OCI-LY1 (cell line): ENCODE measurements around the gene PPM1E.

Source experiments
- CTCF ChIP-seq: fragments of 200-600 bp; sonication (generic), shearing (Covaris generic); IDR thresholded peaks from 2 replicates; pipeline ENCODE4 v1.5.1; 2017; ENCODE audit warnings: mild to moderate bottlenecking, antibody characterized with exemption, low read length, moderate library complexity, mixed read lengths
- EZH2 ChIP-seq: fragments of 200-600 bp; sonication (generic), shearing (Covaris generic); IDR thresholded peaks from 2 replicates; pipeline ENCODE4 v1.8.0; 2017; ENCODE audit warnings: borderline replicate concordance, mixed run types, mild to moderate bottlenecking, antibody characterized with exemption, low read length, moderate library complexity, mixed read lengths

- no peak for TF ChIP-seq CTCF
- no peak for TF ChIP-seq EZH2
These were observed 229.7 kb downstream of the PPM1E start for GRCh38 chr17:58985367-58985766.
